Measurements from ENCODE around the gene OGFR.

Gene OGFR

DNA sequence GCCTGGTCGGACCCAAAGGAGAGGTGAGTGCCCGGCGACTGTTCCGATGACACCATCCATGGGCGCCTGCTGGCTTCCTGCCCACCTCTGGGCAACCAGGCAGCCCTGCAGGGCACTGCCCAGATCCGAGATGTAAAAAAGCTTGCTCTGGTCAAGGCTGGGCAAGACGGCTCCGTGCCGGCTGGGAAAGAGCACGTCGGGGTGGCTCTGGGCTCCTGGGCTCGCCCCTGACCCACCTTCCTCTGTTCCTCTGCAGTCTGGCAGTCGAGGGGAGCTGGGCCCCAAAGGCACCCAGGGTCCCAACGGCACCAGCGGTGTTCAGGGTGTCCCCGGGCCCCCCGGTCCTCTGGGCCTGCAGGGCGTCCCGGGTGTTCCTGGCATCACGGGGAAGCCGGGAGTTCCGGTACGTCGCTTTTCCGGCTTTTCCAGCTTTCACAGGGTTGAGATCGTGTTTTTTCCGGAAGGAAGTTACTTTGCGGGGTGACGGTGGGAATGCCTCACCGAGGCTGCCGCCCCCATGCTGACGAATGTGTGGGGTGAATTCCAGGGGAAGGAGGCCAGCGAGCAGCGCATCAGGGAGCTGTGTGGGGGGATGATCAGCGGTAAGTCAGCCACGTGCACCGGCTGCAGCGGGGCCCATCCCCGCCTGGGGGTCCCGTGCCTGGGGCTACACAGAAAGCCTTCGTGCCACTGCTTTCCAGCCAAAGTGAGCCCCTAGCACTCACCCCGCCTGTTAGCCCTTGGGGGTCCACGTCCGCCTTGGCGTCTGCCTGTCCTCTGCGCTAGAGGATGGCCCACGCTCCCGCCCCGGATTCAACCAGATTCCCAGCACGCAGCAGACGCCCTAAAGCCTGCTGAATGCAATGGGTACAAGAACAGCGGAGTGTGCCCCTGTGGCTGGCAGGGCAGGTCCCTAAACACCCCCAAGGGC, 31.6 kb downstream of the OGFR start:
- Histone ChIP-seq H3F3A (ENCODE audit: control insufficient read depth, insufficient read depth) (0 out of 2 replicates have a peak, but pooled peaks cover 2% of the 10 kb centered on the region), H3K9me2 (replicated peaks; ENCODE audit: control insufficient read depth, low read length) (no peaks in the 10 kb centered on the region), H4K20me1 (ENCODE audit: control insufficient read depth, insufficient read depth, low read depth, low read length) (no peaks in the 10 kb centered on the region), H3K27me3 (ENCODE audit: control insufficient read depth, low read length) (no peaks in the 10 kb centered on the region), H3K9me3 (ENCODE audit: control insufficient read depth, insufficient read depth, low read length) (no peaks in the 10 kb centered on the region), H3K4me2 (ENCODE audit: low read length) (no peak overlapping the region), H3K27ac (ENCODE audit: low read depth, low read length) (no peak overlapping the region), H3K4me3 (ENCODE audit: low read length) (no peak overlapping the region), H3K79me2 (ENCODE audit: control insufficient read depth, low read length) (no peaks in the 10 kb centered on the region), H3K36me3 (ENCODE audit: control insufficient read depth, low read length) (no peaks in the 10 kb centered on the region), H3K4me1 (ENCODE audit: control insufficient read depth, low read length) (peaks cover 16% of the 10 kb centered on the region)
- TF ChIP-seq EZH2phosphoT487 (IDR thresholded peaks at IDR 0.05; ENCODE audit: borderline replicate concordance, low read length): no peak
- TF ChIP-seq, protein P1, sequence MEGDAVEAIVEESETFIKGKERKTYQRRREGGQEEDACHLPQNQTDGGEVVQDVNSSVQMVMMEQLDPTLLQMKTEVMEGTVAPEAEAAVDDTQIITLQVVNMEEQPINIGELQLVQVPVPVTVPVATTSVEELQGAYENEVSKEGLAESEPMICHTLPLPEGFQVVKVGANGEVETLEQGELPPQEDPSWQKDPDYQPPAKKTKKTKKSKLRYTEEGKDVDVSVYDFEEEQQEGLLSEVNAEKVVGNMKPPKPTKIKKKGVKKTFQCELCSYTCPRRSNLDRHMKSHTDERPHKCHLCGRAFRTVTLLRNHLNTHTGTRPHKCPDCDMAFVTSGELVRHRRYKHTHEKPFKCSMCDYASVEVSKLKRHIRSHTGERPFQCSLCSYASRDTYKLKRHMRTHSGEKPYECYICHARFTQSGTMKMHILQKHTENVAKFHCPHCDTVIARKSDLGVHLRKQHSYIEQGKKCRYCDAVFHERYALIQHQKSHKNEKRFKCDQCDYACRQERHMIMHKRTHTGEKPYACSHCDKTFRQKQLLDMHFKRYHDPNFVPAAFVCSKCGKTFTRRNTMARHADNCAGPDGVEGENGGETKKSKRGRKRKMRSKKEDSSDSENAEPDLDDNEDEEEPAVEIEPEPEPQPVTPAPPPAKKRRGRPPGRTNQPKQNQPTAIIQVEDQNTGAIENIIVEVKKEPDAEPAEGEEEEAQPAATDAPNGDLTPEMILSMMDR (IDR thresholded peaks at IDR 0.05; ENCODE audit: low read depth, low read length, poor library complexity, severe bottlenecking): no peak

DNA sequence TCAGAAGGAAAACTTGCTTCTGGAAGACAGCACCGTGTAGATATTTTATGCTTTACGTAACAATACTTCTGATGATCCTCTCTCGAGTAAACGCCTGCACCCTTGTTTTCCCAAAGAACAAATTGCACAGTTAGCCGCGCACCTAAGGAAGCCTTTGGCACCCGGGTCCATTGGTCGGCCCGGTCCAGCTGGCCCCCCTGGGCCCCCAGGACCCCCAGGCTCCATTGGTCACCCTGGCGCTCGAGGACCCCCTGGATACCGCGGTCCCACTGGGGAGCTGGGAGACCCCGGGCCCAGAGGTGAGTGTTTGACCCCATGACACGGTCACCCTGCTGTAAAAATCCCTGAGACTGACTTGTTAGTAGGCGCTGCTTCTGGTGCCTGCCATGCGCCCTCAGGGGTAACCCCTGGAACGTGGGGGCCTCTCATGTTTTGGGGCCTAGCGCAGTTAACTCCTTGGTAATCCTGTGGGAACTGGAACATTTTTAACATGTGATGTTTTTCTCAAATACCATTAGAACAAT, 32.4 kb downstream of the OGFR start:
- no peaks in the 10 kb centered on the region for H3K27me3 ChIP-seq (ENCODE audit: control insufficient read depth, low read length)
- TF ChIP-seq EZH2phosphoT487 (IDR thresholded peaks at IDR 0.05; ENCODE audit: borderline replicate concordance, low read length): no peak
- TF ChIP-seq, protein P1 (IDR thresholded peaks at IDR 0.05; ENCODE audit: low read depth, low read length, poor library complexity, severe bottlenecking): no peak
- no peaks in the 10 kb centered on the region for H3K36me3 ChIP-seq (ENCODE audit: control insufficient read depth, low read length)
- peaks cover 3% of the 10 kb centered on the region; the same call in 1 of the 2 replicates for H3F3A ChIP-seq (ENCODE audit: control insufficient read depth, insufficient read depth)
- H3K4me2 ChIP-seq (ENCODE audit: low read length): no peak overlapping the region
- H3K4me1 ChIP-seq (ENCODE audit: control insufficient read depth, low read length): peaks cover 12% of the 10 kb centered on the region
- no peaks in the 10 kb centered on the region for H4K20me1 ChIP-seq (ENCODE audit: control insufficient read depth, insufficient read depth, low read depth, low read length)
- no peak overlapping the region for H3K27ac ChIP-seq (ENCODE audit: low read depth, low read length)
- no peaks in the 10 kb centered on the region for H3K79me2 ChIP-seq (ENCODE audit: control insufficient read depth, low read length)
- no peaks in the 10 kb centered on the region for H3K9me2 ChIP-seq (replicated peaks; ENCODE audit: control insufficient read depth, low read length)
- H3K4me3 ChIP-seq (ENCODE audit: low read length): no peak overlapping the region
- no peaks in the 10 kb centered on the region for H3K9me3 ChIP-seq (ENCODE audit: control insufficient read depth, insufficient read depth, low read length)

- Histone ChIP-seq H3K27me3 (ENCODE audit: control insufficient read depth, low read length) (no peaks in the 10 kb centered on the region), H4K20me1 (ENCODE audit: control insufficient read depth, insufficient read depth, low read depth, low read length) (no peaks in the 10 kb centered on the region), H3F3A (ENCODE audit: control insufficient read depth, insufficient read depth) (peaks cover 3% of the 10 kb centered on the region; the same call in 1 of the 2 replicates), H3K4me2 (ENCODE audit: low read length) (no peak overlapping the region), H3K9me2 (replicated peaks; ENCODE audit: control insufficient read depth, low read length) (no peaks in the 10 kb centered on the region), H3K79me2 (ENCODE audit: control insufficient read depth, low read length) (no peaks in the 10 kb centered on the region), H3K9me3 (ENCODE audit: control insufficient read depth, insufficient read depth, low read length) (no peaks in the 10 kb centered on the region), H3K4me1 (ENCODE audit: control insufficient read depth, low read length) (peaks cover 5% of the 10 kb centered on the region), H3K27ac (ENCODE audit: low read depth, low read length) (no peak overlapping the region), H3K36me3 (ENCODE audit: control insufficient read depth, low read length) (no peaks in the 10 kb centered on the region), H3K4me3 (ENCODE audit: low read length) (no peak overlapping the region)
- TF ChIP-seq, protein P1 (IDR thresholded peaks at IDR 0.05; ENCODE audit: low read depth, low read length, poor library complexity, severe bottlenecking): no peak
- no peak for TF ChIP-seq EZH2phosphoT487 (IDR thresholded peaks at IDR 0.05; ENCODE audit: borderline replicate concordance, low read length)
Observed at GRCh38 chr20:62837790-62838127, 33.1 kb downstream of the OGFR start.

All from DOHH2 (cell line).